H9 (cell line): ENCODE data around the gene CELA3A. TPM values are rescaled to one million over a fixed set of nuclear protein-coding genes. Genes with fewer than 3 reads are reported as not detected.
A peak's percentile ranks its signal among the peaks of the same experiment; 100 is the strongest.
"Not testable (repeated sequence)": the region's sequence is repeated elsewhere in the genome, so short reads cannot be mapped to it uniquely, and the experiment has no call there.

Source experiments
- DNase-seq: peaks from one replicate; pipeline ENCODE4 v3.0.0-alpha.2; 2017
- H2AFZ ChIP-seq: one replicate; pipeline ENCODE4 v1.6.1; 2013; ENCODE audit warnings: mild to moderate bottlenecking, low read length, control low read depth, moderate library complexity
- H2AK5ac ChIP-seq: 2 replicates; pipeline ENCODE4 v1.6.1; 2013; ENCODE audit warnings: low read length, control low read depth, mixed read lengths; ENCODE audit not compliant: insufficient read length
- H2BK120ac ChIP-seq: one replicate; pipeline ENCODE4 v1.6.1; 2013; ENCODE audit warnings: low read depth, mild to moderate bottlenecking, low read length, control low read depth, inconsistent platforms; ENCODE audit not compliant: poor library complexity, severe bottlenecking
- H2BK12ac ChIP-seq: 2 replicates; pipeline ENCODE4 v1.6.1; 2013; ENCODE audit warnings: low read length, control low read depth, mixed read lengths, low read depth; ENCODE audit not compliant: insufficient read length
- H2BK15ac ChIP-seq: 2 replicates; pipeline ENCODE4 v1.6.1; 2013; ENCODE audit warnings: low read depth, low read length, control low read depth
- H2BK20ac ChIP-seq: one replicate; pipeline ENCODE4 v1.6.1; 2013; ENCODE audit warnings: low read depth, mild to moderate bottlenecking, low read length, control low read depth, inconsistent platforms; ENCODE audit not compliant: poor library complexity, severe bottlenecking
- H2BK5ac ChIP-seq: 2 replicates; pipeline ENCODE4 v1.6.1; 2013; ENCODE audit warnings: low read length, control low read depth, mixed read lengths; ENCODE audit not compliant: insufficient read length
- H3K14ac ChIP-seq: 2 replicates; pipeline ENCODE4 v1.6.1; 2013; ENCODE audit warnings: low read length, control low read depth; ENCODE audit not compliant: insufficient read depth
- H3K18ac ChIP-seq: 2 replicates; pipeline ENCODE4 v1.6.1; 2013; ENCODE audit warnings: low read depth, mild to moderate bottlenecking, mixed read lengths, low read length, control low read depth; ENCODE audit not compliant: insufficient read length
- H3K23ac ChIP-seq: 2 replicates; pipeline ENCODE4 v1.6.1; 2013; ENCODE audit warnings: low read length, control low read depth, mixed read lengths, low read depth; ENCODE audit not compliant: insufficient read length
- H3K23me2 ChIP-seq: 2 replicates; pipeline ENCODE4 v1.6.1; 2013; ENCODE audit warnings: low read depth, mild to moderate bottlenecking, mixed read lengths, low read length, control low read depth; ENCODE audit not compliant: insufficient read length, poor library complexity, severe bottlenecking
- H3K27ac ChIP-seq: 2 replicates; pipeline ENCODE4 v1.5.1; 2013; ENCODE audit warnings: low read length, control low read depth, mixed read lengths, low read depth; ENCODE audit not compliant: insufficient read length
- H3K27me3 ChIP-seq: 2 replicates; pipeline ENCODE4 v1.6.1; 2013; ENCODE audit warnings: low read length, control low read depth, inconsistent platforms; ENCODE audit not compliant: insufficient read depth
- H3K4ac ChIP-seq: 2 replicates; pipeline ENCODE4 v1.6.1; 2013; ENCODE audit warnings: low read depth, mild to moderate bottlenecking, control low read depth, inconsistent platforms, low read length, moderate library complexity
- H3K4me1 ChIP-seq: 2 replicates; pipeline ENCODE4 v1.6.1; 2013; ENCODE audit warnings: low read length, control low read depth, inconsistent platforms; ENCODE audit not compliant: insufficient read depth
- H3K4me2 ChIP-seq: 2 replicates; pipeline ENCODE4 v1.6.1; 2013; ENCODE audit warnings: low read length, control low read depth, mixed read lengths; ENCODE audit not compliant: insufficient read length, insufficient read depth
- H3K56ac ChIP-seq: 2 replicates; pipeline ENCODE4 v1.6.1; 2013; ENCODE audit warnings: low read depth, mild to moderate bottlenecking, mixed read lengths, low read length, control low read depth; ENCODE audit not compliant: insufficient read length
- H3K79me1 ChIP-seq: 2 replicates; pipeline ENCODE4 v1.6.1; 2013; ENCODE audit warnings: low read depth, mild to moderate bottlenecking, moderate library complexity, low read length, control low read depth, inconsistent platforms; ENCODE audit not compliant: insufficient read depth, poor library complexity, severe bottlenecking
- H3K79me2 ChIP-seq: 2 replicates; pipeline ENCODE4 v1.6.1; 2013; ENCODE audit warnings: low read length, control low read depth, inconsistent platforms; ENCODE audit not compliant: insufficient read depth
- H3K9ac ChIP-seq: 2 replicates; pipeline ENCODE4 v1.6.1; 2013; ENCODE audit warnings: low read length, control low read depth, mixed read lengths; ENCODE audit not compliant: insufficient read length; ENCODE audit errors: extremely low read depth
- H3K9me3 ChIP-seq: one replicate; pipeline ENCODE4 v1.6.1; 2013; ENCODE audit warnings: low read depth, low read length, inconsistent platforms; ENCODE audit not compliant: control insufficient read depth
- H3T11ph ChIP-seq: one replicate; pipeline ENCODE4 v1.6.1; 2013; ENCODE audit warnings: mild to moderate bottlenecking, low read length, control low read depth, inconsistent platforms
- H4K20me1 ChIP-seq: one replicate; pipeline ENCODE4 v1.6.1; 2013; ENCODE audit not compliant: control insufficient read depth, insufficient read length, insufficient read depth
- H4K5ac ChIP-seq: 2 replicates; pipeline ENCODE4 v1.6.1; 2013; ENCODE audit warnings: low read depth, mild to moderate bottlenecking, mixed read lengths, low read length, control low read depth; ENCODE audit not compliant: insufficient read length
- H4K8ac ChIP-seq: replicated peaks from 2 replicates; pipeline ENCODE4 v1.6.1; 2013; ENCODE audit warnings: low read length, control low read depth, mixed read lengths, low read depth; ENCODE audit not compliant: insufficient read length
- H4K91ac ChIP-seq: 2 replicates; pipeline ENCODE4 v1.6.1; 2013; ENCODE audit warnings: low read depth, mild to moderate bottlenecking, moderate library complexity, mixed read lengths, low read length, control low read depth; ENCODE audit not compliant: insufficient read length
- H3K27ac Mint-ChIP-seq, 3 experiments: 2 replicates in 2 of 3; 3 replicates in 1 of 3; pipeline ENCODE4 v1.8.0; 2020 to 2021; ENCODE audit warnings: mixed read lengths in 3 of 3, mild to moderate bottlenecking in 1 of 3, moderate library complexity in 1 of 3
- H3K27me3 Mint-ChIP-seq: 2 replicates; pipeline ENCODE4 v1.8.0; 2021; ENCODE audit warnings: low read depth, mild to moderate bottlenecking, moderate library complexity, mixed read lengths
- H3K36me3 Mint-ChIP-seq, 3 experiments: 2 replicates in 2 of 3; 3 replicates in 1 of 3; pipeline ENCODE4 v1.8.0; 2020 to 2021; ENCODE audit warnings: low read depth in 3 of 3, mixed read lengths in 3 of 3; ENCODE audit not compliant: insufficient read depth in 1 of 3
- H3K4me1 Mint-ChIP-seq, 2 experiments: 2 replicates each; pipeline ENCODE4 v1.8.0; 2020; ENCODE audit warnings: mixed read lengths in 2 of 2
- H3K4me3 Mint-ChIP-seq, 2 experiments: 2 replicates in 1 of 2; 3 replicates in 1 of 2; pipeline ENCODE4 v1.8.0; 2020 to 2021; ENCODE audit warnings: mild to moderate bottlenecking in 2 of 2, mixed read lengths in 2 of 2, moderate library complexity in 1 of 2
- H3K9me3 Mint-ChIP-seq, 2 experiments: 2 replicates in 1 of 2; 3 replicates in 1 of 2; pipeline ENCODE4 v1.8.0; 2020; ENCODE audit warnings: mild to moderate bottlenecking in 2 of 2, mixed read lengths in 2 of 2, moderate library complexity in 1 of 2
- WGBS: extraction: QIAGEN DNeasy Blood & Tissue Kit; methylation state at CpG from one replicate; pipeline ENCODE4 v1.1.7; 2013; ENCODE audit warnings: missing lambda C conversion rate, low lambda C conversion rate, mixed read lengths; ENCODE audit not compliant: insufficient read length; ENCODE audit errors: extremely low coverage; 5-methylcytosine and 5-hydroxymethylcytosine counted together
- total RNA-seq: library from RNA; stranded (reverse); gene quantifications from 2 replicates; pipeline ENCODE4 v1.2.1, GENCODE V29; 2021

The CELA3A gene
- total RNA-seq, 1 experiment from 2014 or later: not detected

DNA sequence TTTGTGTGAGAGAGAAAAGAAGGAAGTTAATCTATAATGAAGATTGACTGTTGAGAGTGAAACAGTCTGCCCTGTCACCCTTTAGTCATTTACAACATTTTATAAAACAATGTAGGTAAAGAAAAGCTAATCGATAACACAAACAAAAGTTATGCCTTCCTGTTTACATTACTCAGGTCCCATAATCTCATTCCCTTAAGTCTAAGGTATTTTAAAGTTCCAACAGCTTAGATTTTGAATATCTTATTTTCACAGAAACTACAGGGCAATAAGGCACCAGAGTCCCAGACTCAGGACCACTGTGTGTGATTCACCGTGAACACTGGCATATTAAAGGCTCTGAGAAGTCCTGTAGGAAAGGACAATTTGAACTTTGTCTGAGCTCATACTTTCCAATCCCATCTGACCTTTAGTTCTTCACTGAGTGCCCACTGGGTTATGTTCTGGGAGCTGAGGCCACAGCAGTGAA, 28.4 kb upstream of the CELA3A start:
- H3K27me3 ChIP-seq, H3K56ac ChIP-seq, H2AK5ac ChIP-seq, H3K23me2 ChIP-seq, H3K4ac ChIP-seq, H3K27me3 Mint-ChIP-seq, H3K79me1 ChIP-seq, H2BK120ac ChIP-seq, H2BK12ac ChIP-seq, DNase-seq, H2BK20ac ChIP-seq, H3K14ac ChIP-seq, H3K18ac ChIP-seq, H3K4me2 ChIP-seq, H2BK15ac ChIP-seq, H4K20me1 ChIP-seq, H3K79me2 ChIP-seq, H3K36me3 Mint-ChIP-seq, H3K23ac ChIP-seq, H3K27ac ChIP-seq, H4K8ac ChIP-seq, H3T11ph ChIP-seq, H2AFZ ChIP-seq, H3K9me3 Mint-ChIP-seq, H3K9ac ChIP-seq, H3K4me1 ChIP-seq, H2BK5ac ChIP-seq, H3K9me3 ChIP-seq, H3K27ac Mint-ChIP-seq, H3K4me3 Mint-ChIP-seq, H4K91ac ChIP-seq, H4K5ac ChIP-seq: not testable (repeated sequence)
- WGBS: no CpG with 5 or more reads among the region's 2 CpGs
- H3K4me1 Mint-ChIP-seq: peaks cover 17 to 20% of the 10 kb centered on the region in 2 experiments

DNA sequence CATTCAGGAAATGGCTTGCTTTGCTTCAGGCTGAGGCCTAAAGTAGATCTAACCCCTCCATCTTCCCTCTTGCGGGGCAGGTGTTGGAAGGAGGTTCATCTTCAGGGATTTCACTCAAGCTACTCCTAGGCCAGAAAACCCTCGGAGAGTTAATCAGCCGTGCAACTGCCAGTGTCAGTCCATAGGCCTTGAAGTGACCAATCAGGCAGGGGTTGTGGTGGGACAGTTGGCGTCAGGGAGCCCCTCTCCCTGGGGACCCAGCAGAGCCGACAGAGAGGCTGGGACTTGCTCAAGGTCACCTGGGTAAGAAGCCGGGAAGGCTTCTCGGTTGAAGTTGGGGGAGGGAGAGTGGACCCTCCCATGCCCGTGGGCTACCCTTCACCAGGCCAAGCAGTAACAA, 27.5 kb upstream of the CELA3A start:
- H3K9ac ChIP-seq, H2BK120ac ChIP-seq, H3K4ac ChIP-seq, H4K91ac ChIP-seq, H3K9me3 Mint-ChIP-seq, H2BK15ac ChIP-seq, H3T11ph ChIP-seq, H3K27me3 ChIP-seq, DNase-seq, H3K9me3 ChIP-seq, H3K4me3 Mint-ChIP-seq, H3K27me3 Mint-ChIP-seq, H3K27ac ChIP-seq, H4K8ac ChIP-seq, H3K4me2 ChIP-seq, H3K36me3 Mint-ChIP-seq, H4K5ac ChIP-seq, H3K79me1 ChIP-seq, H3K23me2 ChIP-seq, H3K14ac ChIP-seq, H2BK20ac ChIP-seq, H3K56ac ChIP-seq, H3K4me1 ChIP-seq, H2BK5ac ChIP-seq, H3K18ac ChIP-seq, H2AFZ ChIP-seq, H3K79me2 ChIP-seq, H2AK5ac ChIP-seq, H2BK12ac ChIP-seq, H3K23ac ChIP-seq, H4K20me1 ChIP-seq: not testable (repeated sequence)
- H3K4me1 Mint-ChIP-seq: peaks cover 22 to 23% of the 10 kb centered on the region in 2 experiments
- peak overlapping the region in 2 of 3 experiments; percentile 27 to 50; a peak in 2 of 7 replicates for H3K27ac Mint-ChIP-seq
- no CpG with 5 or more reads among the region's 8 CpGs for WGBS
